IMR-90 (cell line): ENCODE measurements around the gene POLR3G.

ENCODE experiments used
- BHLHE40 ChIP-seq: fragments of 150-350 bp; IDR thresholded peaks from 2 replicates; pipeline ENCODE4 v1.6.1; 2016; ENCODE audit warnings: mild to moderate bottlenecking, low read depth, low read length
- CEBPB ChIP-seq: IDR thresholded peaks from 2 replicates; pipeline ENCODE4 v1.6.1; 2012; ENCODE audit warnings: low read depth, low read length, improper control_type of control experiment
- FOS ChIP-seq: fragments of 150-350 bp; IDR thresholded peaks from 2 replicates; pipeline ENCODE4 v1.6.1; 2016; ENCODE audit warnings: low read depth, low read length
- MAFK ChIP-seq: IDR thresholded peaks from 2 replicates; pipeline ENCODE4 v1.6.1; 2012; ENCODE audit warnings: low read depth, low read length, improper control_type of control experiment
- MAZ ChIP-seq: IDR thresholded peaks from 2 replicates; pipeline ENCODE4 v1.6.1; 2012; ENCODE audit warnings: low read depth, mild to moderate bottlenecking, low read length, improper control_type of control experiment, moderate library complexity, borderline replicate concordance
- MXI1 ChIP-seq: IDR thresholded peaks from 2 replicates; pipeline ENCODE4 v1.6.1; 2012; ENCODE audit warnings: low read depth, mild to moderate bottlenecking, low read length, moderate library complexity, borderline replicate concordance
- NFE2L2 ChIP-seq: fragments of 150-350 bp; IDR thresholded peaks from 2 replicates; pipeline ENCODE4 v1.6.1; 2016; ENCODE audit warnings: low read depth, mild to moderate bottlenecking, low read length
- POLR2A ChIP-seq: IDR thresholded peaks from 2 replicates; pipeline ENCODE4 v1.6.1; 2012; ENCODE audit warnings: mild to moderate bottlenecking, low read depth, low read length
- RAD21 ChIP-seq: IDR thresholded peaks from 2 replicates; pipeline ENCODE4 v1.6.1; 2012; ENCODE audit warnings: low read length, improper control_type of control experiment
- RFX5 ChIP-seq: IDR thresholded peaks from 2 replicates; pipeline ENCODE4 v1.8.0; 2012; ENCODE audit warnings: low read depth, mild to moderate bottlenecking, low read length, moderate library complexity
- SMC3 ChIP-seq: fragments of 150-350 bp; IDR thresholded peaks from 2 replicates; pipeline ENCODE4 v1.6.1; 2016; ENCODE audit warnings: low read depth, mild to moderate bottlenecking, antibody characterized with exemption, low read length, moderate library complexity
- TF ChIP-seq, protein P1 (sequence below): conservative IDR thresholded peaks from 2 replicates; pipeline ENCODE4 v1.5.1; 2012; ENCODE audit warnings: mild to moderate bottlenecking, low read depth, low read length, improper control_type of control experiment
- TF ChIP-seq, protein P2 (sequence below): fragments of 150-350 bp; IDR thresholded peaks from 2 replicates; pipeline ENCODE4 v1.6.1; 2017; ENCODE audit warnings: mild to moderate bottlenecking, antibody characterized with exemption, low read length, low read depth
- TF ChIP-seq, protein P3 (sequence below): fragments of 150-350 bp; IDR thresholded peaks from 2 replicates; pipeline ENCODE4 v1.6.1; 2016; ENCODE audit warnings: low read depth, mild to moderate bottlenecking, low read length, moderate library complexity, borderline replicate concordance

DNA sequence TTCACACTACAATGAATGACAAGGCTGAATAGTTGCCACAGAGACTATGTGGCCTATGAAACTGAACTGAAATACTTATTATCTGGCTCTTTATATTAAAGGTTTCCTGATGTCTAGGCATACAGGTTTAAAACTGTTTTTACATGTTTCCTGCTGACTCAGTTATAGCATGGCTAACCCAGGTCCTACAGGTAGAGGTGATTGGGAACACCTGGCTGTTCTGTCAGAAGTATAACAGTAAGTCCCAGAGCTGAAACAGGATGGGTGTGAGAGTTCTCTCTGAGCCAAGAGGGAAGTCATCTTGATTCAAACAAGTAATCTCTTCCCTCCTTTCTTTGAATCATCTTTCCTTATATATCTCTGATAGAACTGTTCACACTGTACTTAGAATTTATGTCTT, 79.0 kb downstream of the POLR3G start:
- TF ChIP-seq, protein P1, sequence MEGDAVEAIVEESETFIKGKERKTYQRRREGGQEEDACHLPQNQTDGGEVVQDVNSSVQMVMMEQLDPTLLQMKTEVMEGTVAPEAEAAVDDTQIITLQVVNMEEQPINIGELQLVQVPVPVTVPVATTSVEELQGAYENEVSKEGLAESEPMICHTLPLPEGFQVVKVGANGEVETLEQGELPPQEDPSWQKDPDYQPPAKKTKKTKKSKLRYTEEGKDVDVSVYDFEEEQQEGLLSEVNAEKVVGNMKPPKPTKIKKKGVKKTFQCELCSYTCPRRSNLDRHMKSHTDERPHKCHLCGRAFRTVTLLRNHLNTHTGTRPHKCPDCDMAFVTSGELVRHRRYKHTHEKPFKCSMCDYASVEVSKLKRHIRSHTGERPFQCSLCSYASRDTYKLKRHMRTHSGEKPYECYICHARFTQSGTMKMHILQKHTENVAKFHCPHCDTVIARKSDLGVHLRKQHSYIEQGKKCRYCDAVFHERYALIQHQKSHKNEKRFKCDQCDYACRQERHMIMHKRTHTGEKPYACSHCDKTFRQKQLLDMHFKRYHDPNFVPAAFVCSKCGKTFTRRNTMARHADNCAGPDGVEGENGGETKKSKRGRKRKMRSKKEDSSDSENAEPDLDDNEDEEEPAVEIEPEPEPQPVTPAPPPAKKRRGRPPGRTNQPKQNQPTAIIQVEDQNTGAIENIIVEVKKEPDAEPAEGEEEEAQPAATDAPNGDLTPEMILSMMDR, result no peak
- TF ChIP-seq BHLHE40 (no peak), MAZ (no peak), POLR2A (no peak), CEBPB (no peak), MXI1 (no peak), MAFK (no peak), SMC3 (no peak), RAD21 (no peak), NFE2L2 (no peak), RFX5 (no peak), FOS (no peak)
- TF ChIP-seq, protein P2, sequence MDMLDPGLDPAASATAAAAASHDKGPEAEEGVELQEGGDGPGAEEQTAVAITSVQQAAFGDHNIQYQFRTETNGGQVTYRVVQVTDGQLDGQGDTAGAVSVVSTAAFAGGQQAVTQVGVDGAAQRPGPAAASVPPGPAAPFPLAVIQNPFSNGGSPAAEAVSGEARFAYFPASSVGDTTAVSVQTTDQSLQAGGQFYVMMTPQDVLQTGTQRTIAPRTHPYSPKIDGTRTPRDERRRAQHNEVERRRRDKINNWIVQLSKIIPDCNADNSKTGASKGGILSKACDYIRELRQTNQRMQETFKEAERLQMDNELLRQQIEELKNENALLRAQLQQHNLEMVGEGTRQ, result no peak
- TF ChIP-seq, protein P3, sequence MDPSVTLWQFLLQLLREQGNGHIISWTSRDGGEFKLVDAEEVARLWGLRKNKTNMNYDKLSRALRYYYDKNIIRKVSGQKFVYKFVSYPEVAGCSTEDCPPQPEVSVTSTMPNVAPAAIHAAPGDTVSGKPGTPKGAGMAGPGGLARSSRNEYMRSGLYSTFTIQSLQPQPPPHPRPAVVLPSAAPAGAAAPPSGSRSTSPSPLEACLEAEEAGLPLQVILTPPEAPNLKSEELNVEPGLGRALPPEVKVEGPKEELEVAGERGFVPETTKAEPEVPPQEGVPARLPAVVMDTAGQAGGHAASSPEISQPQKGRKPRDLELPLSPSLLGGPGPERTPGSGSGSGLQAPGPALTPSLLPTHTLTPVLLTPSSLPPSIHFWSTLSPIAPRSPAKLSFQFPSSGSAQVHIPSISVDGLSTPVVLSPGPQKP, result no peak
